ENCODE measurements around the gene TMEM134.

- TF ChIP-seq CTCF (IDR thresholded peaks at IDR 0.05): no peak
- TF ChIP-seq POLR2A (IDR thresholded peaks at IDR 0.05): no peak
- TF ChIP-seq POLR2AphosphoS5 (IDR thresholded peaks at IDR 0.05): no peak
Observed at GRCh38 chr11:67435727-67436458, 33.2 kb downstream of the TMEM134 start.
